ENCODE results near the gene HELZ2. TPM values are rescaled to one million over a fixed set of nuclear protein-coding genes. Genes with fewer than 3 reads are reported as not detected.

Gene HELZ2
- total and polyA plus RNA-seq, 10 of the 15 experiments (the other 5 are each of a cell fraction or from before 2014, with no cell fraction given): 0.05 to 33.3 (median 6.2) TPM

GRCh38 chr20:63588641-63589041, 14.6 kb upstream of the HELZ2 start:
- in situ Hi-C loops (cut with MboI): no loop called here
- no peak overlapping the region for H2AFZ ChIP-seq (ENCODE audit: control insufficient read depth, low read depth, low read length)
- H3K4me3 ChIP-seq: no peak overlapping the region
- POLR2A ChIA-PET: no interaction called here
- CTCF ChIA-PET: no interaction called here
- H3K27me3 ChIP-seq (replicated peaks in 1 of 2; ENCODE audit: control insufficient read depth in 2 of 2, insufficient read depth in 2 of 2, low read length in 1 of 2): no peaks in the 10 kb centered on the region
- RAD21 ChIA-PET (ENCODE audit: unreplicated experiment): no interaction called here
- ATAC-seq (no peak), FAIRE-seq (no peak), DNase-seq (ENCODE audit: low read depth, low spot score) (no peak)
- H3K4me1 ChIP-seq (ENCODE audit: control insufficient read depth, insufficient read depth, low read length): no peaks in the 10 kb centered on the region
- H3K9me3 ChIP-seq (replicated peaks; ENCODE audit: control insufficient read depth, insufficient read depth, low read length): no peaks in the 10 kb centered on the region
- H3K36me3 ChIP-seq (ENCODE audit: control insufficient read depth in 2 of 2, insufficient read depth in 2 of 2, low read length in 1 of 2): peaks cover 4 to 7% of the 10 kb centered on the region in 2 experiments; a peak in 3 of 4 replicates
- H3K4me2 ChIP-seq (ENCODE audit: control insufficient read depth, insufficient read depth): no peak overlapping the region
- 95% methylated on average over 11 of the region's 11 CpGs for WGBS (ENCODE audit: insufficient coverage, insufficient replicate concordance, low lambda C conversion rate, missing lambda C conversion rate)
- no peak overlapping the region for H3K9ac ChIP-seq (ENCODE audit: control insufficient read depth, insufficient read depth, low read length)
- no peaks in the 10 kb centered on the region for H4K20me1 ChIP-seq (ENCODE audit: control insufficient read depth, insufficient read depth)
- intact Hi-C loops (cut with micrococcal nuclease; ENCODE audit: unreplicated experiment): no loop called here
- no peak overlapping the region for H3K27ac ChIP-seq (ENCODE audit: control insufficient read depth, insufficient read depth)
- SMC1A ChIA-PET (ENCODE audit: uncharacterized antibody, unreplicated experiment): no interaction called here
- no TSS peak for BruUV-seq (replicated peaks)
- H3K79me2 ChIP-seq (ENCODE audit: control insufficient read depth, insufficient read depth, low read length): no peaks in the 10 kb centered on the region
- TF ChIP-seq RB1 (IDR thresholded peaks at IDR 0.05; ENCODE audit: borderline replicate concordance) (no peak), RELA (IDR thresholded peaks at IDR 0.05; ENCODE audit: borderline replicate concordance, partially characterized antibody) (no peak), EED (IDR thresholded peaks at IDR 0.05; ENCODE audit: low read depth) (no peak), PKNOX1 (IDR thresholded peaks at IDR 0.05) (no peak), E2F4 (IDR thresholded peaks at IDR 0.05; ENCODE audit: low read depth, low read length) (no peak), FOXK2 (IDR thresholded peaks at IDR 0.05) (no peak), MEF2B (IDR thresholded peaks at IDR 0.05; ENCODE audit: partially characterized antibody, poor library complexity, severe bottlenecking) (no peak), ZNF207 (IDR thresholded peaks at IDR 0.05; ENCODE audit: borderline replicate concordance) (no peak), ZNF384 (IDR thresholded peaks at IDR 0.05; ENCODE audit: borderline replicate concordance, low read depth, low read length) (no peak), SIN3A (IDR thresholded peaks at IDR 0.05; ENCODE audit: low read depth, low read length) (no peak), ASH2L (IDR thresholded peaks at IDR 0.05; ENCODE audit: borderline replicate concordance, low read depth) (no peak), SMAD1 (IDR thresholded peaks at IDR 0.05; ENCODE audit: low read depth, partially characterized antibody) (no peak), CREB1 (IDR thresholded peaks at IDR 0.05; ENCODE audit: low read depth) (no peak), HCFC1 (IDR thresholded peaks at IDR 0.05; ENCODE audit: low read length) (no peak), IRF3 (IDR thresholded peaks at IDR 0.05) (no peak), ZNF592 (IDR thresholded peaks at IDR 0.05) (no peak)

All from GM12878 (cell line).